ENCODE measurements around the gene SECISBP2L.

SECISBP2L gene

DNA sequence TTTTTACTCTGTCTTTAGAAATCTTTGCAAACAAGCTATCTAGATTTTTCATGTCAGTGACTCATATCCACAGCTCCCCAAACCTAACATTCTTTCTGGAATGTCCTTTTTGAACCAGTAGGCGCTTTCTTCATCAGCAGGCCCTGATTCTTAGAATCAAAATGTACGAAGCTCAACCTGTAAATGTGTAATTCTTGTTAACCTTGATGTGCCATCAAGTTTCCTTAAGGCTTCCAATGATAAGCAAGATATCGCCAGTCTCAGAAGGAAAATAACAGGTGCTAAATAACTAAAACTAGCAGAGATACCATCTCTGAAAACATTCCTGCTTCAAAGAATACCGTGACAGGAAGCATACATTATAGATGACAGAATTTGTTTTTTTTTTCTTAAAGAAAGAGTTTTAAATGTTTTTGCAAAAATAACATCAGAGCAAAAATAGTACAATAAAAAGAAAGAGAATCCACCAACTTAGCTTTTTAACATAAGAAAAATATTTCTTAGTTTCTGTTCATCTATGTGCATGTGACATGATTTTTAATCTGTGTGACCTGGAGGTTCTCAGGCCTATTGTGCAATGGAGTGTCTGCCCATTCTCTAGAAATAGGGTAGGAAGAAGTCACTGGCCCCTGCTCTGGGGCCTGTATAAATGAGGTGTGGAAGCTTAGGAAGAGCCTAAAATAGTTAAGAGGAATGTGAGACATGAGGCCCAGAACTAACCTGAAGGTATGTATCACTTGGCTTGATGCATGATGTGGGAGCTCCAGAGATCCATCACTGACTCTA lies 14.7 kb upstream of the SECISBP2L start:
- no peak for DNase-seq (ENCODE audit: extremely low spot score)
- ChIA-PET POLR2A (no interaction called here), CTCF (interaction anchor here (1.1 kb wide), 1 partner anchor 85 kb away, joined by 3 read pairs; no protein-coding TSS in a partner anchor)
- TF ChIP-seq HDGF (IDR thresholded peaks at IDR 0.05; ENCODE audit: borderline replicate concordance) (no peak), ZNF384 (IDR thresholded peaks at IDR 0.05) (no peak), LEF1 (IDR thresholded peaks at IDR 0.05; ENCODE audit: borderline replicate concordance) (no peak), CTBP1 (IDR thresholded peaks at IDR 0.05; ENCODE audit: borderline replicate concordance) (no peak), FOXA1 (IDR thresholded peaks at IDR 0.05) (no peak), TARDBP (IDR thresholded peaks at IDR 0.05) (no peak), BHLHE40 (IDR thresholded peaks at IDR 0.05; ENCODE audit: borderline replicate concordance) (no peak), NFRKB (IDR thresholded peaks at IDR 0.05) (no peak), FOXK2 (IDR thresholded peaks at IDR 0.05) (no peak), SP1 (IDR thresholded peaks at IDR 0.05) (no peak), SUZ12 (IDR thresholded peaks at IDR 0.05) (no peak), L3MBTL2 (conservative IDR thresholded peaks at IDR 0.05) (no peak), FOXM1 (IDR thresholded peaks at IDR 0.05; ENCODE audit: borderline replicate concordance) (no peak), ELF4 (IDR thresholded peaks at IDR 0.05) (no peak), PKNOX1 (IDR thresholded peaks at IDR 0.05) (no peak), ARNT (IDR thresholded peaks at IDR 0.05) (no peak)

DNA sequence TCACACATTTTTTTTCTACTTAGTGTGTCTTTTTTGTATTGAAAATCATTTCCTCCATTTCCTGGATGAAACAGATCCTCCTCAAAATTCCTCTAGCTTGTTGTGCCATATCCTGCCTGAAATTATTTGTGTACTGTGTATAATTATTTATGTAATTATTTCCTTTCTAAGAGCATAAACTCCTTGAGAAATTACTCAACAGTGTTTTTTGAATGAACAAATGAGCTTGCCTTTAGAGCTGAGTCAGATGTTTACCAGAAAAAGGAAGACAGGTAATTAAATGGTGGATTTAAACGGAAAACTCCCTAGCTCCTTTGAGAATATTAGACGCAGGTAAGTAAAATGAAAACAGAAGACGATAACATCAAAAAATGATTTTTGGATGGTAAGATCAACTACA lies 13.2 kb upstream of the SECISBP2L start:
- no peak for DNase-seq (ENCODE audit: extremely low spot score)
- TF ChIP-seq PKNOX1 (IDR thresholded peaks at IDR 0.05) (no peak), FOXM1 (IDR thresholded peaks at IDR 0.05; ENCODE audit: borderline replicate concordance) (no peak), SP1 (IDR thresholded peaks at IDR 0.05) (no peak), TARDBP (IDR thresholded peaks at IDR 0.05) (no peak), HDGF (IDR thresholded peaks at IDR 0.05; ENCODE audit: borderline replicate concordance) (no peak)
- ChIA-PET CTCF (no interaction called here), POLR2A (no interaction called here)

DNA sequence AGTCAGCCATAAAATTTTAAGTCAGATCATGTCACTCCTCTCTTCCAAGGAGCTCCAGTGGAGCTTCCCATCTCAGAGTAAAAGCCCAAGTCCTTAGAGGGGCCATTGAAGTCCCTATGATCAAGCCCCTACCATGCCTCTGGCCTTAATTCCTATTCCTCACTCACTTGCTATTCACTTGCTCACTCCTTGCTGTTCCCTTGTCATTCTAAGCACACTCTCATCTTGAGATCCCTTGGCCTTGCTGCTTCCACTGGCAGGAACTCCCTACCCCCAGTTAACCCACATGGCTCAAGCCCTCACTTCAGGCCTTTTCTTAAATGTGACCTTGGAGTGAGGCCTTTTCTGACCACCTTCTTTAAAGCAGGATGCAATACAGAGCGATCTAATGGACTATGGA lies 12.3 kb upstream of the SECISBP2L start:
- ChIA-PET POLR2A (no interaction called here), CTCF (no interaction called here)
- TF ChIP-seq FOXK2 (IDR thresholded peaks at IDR 0.05) (no peak), SP1 (IDR thresholded peaks at IDR 0.05) (no peak), CTBP1 (IDR thresholded peaks at IDR 0.05; ENCODE audit: borderline replicate concordance) (no peak), HDGF (IDR thresholded peaks at IDR 0.05; ENCODE audit: borderline replicate concordance) (no peak), SUZ12 (IDR thresholded peaks at IDR 0.05) (no peak), BHLHE40 (IDR thresholded peaks at IDR 0.05; ENCODE audit: borderline replicate concordance) (no peak), LEF1 (IDR thresholded peaks at IDR 0.05; ENCODE audit: borderline replicate concordance) (no peak), NFRKB (IDR thresholded peaks at IDR 0.05) (no peak), TARDBP (IDR thresholded peaks at IDR 0.05) (no peak), ZNF384 (IDR thresholded peaks at IDR 0.05) (no peak), PKNOX1 (IDR thresholded peaks at IDR 0.05) (no peak), ELF4 (IDR thresholded peaks at IDR 0.05) (no peak), FOXM1 (IDR thresholded peaks at IDR 0.05; ENCODE audit: borderline replicate concordance) (no peak), ARNT (IDR thresholded peaks at IDR 0.05) (no peak), L3MBTL2 (conservative IDR thresholded peaks at IDR 0.05) (no peak), FOXA1 (IDR thresholded peaks at IDR 0.05) (no peak)
- DNase-seq (ENCODE audit: extremely low spot score), result no peak

GRCh38 chr15:49055630-49056029 lies 9.4 kb upstream of the SECISBP2L start:
- no peak for DNase-seq (ENCODE audit: extremely low spot score)
- TF ChIP-seq SUZ12 (IDR thresholded peaks at IDR 0.05) (no peak), L3MBTL2 (conservative IDR thresholded peaks at IDR 0.05) (no peak), SP1 (IDR thresholded peaks at IDR 0.05) (no peak), BHLHE40 (IDR thresholded peaks at IDR 0.05; ENCODE audit: borderline replicate concordance) (no peak), ARNT (IDR thresholded peaks at IDR 0.05) (no peak), TARDBP (IDR thresholded peaks at IDR 0.05) (no peak), PKNOX1 (IDR thresholded peaks at IDR 0.05) (no peak), ZNF384 (IDR thresholded peaks at IDR 0.05) (no peak), FOXK2 (IDR thresholded peaks at IDR 0.05) (no peak), CTBP1 (IDR thresholded peaks at IDR 0.05; ENCODE audit: borderline replicate concordance) (no peak), HDGF (IDR thresholded peaks at IDR 0.05; ENCODE audit: borderline replicate concordance) (no peak), LEF1 (IDR thresholded peaks at IDR 0.05; ENCODE audit: borderline replicate concordance) (no peak), ELF4 (IDR thresholded peaks at IDR 0.05) (no peak)
- CTCF ChIA-PET, result no interaction called here
- POLR2A ChIA-PET, result no interaction called here

GRCh38 chr15:49052662-49053061 lies 6.4 kb upstream of the SECISBP2L start:
- no peak for DNase-seq (ENCODE audit: extremely low spot score)
- no peak for TF ChIP-seq FOXK2 (IDR thresholded peaks at IDR 0.05)
- no peak for TF ChIP-seq SP1 (IDR thresholded peaks at IDR 0.05)
- no peak for TF ChIP-seq FOXM1 (IDR thresholded peaks at IDR 0.05; ENCODE audit: borderline replicate concordance)
- TF ChIP-seq ZNF384 (IDR thresholded peaks at IDR 0.05), result no peak
- TF ChIP-seq ELF4 (IDR thresholded peaks at IDR 0.05), result no peak
- no peak for TF ChIP-seq TARDBP (IDR thresholded peaks at IDR 0.05)
- TF ChIP-seq NFRKB (IDR thresholded peaks at IDR 0.05), result no peak
- no peak for TF ChIP-seq BHLHE40 (IDR thresholded peaks at IDR 0.05; ENCODE audit: borderline replicate concordance)
- TF ChIP-seq CTBP1 (IDR thresholded peaks at IDR 0.05; ENCODE audit: borderline replicate concordance), result no peak
- TF ChIP-seq HDGF (IDR thresholded peaks at IDR 0.05; ENCODE audit: borderline replicate concordance), result no peak
- TF ChIP-seq FOXA1 (IDR thresholded peaks at IDR 0.05), result no peak
- TF ChIP-seq L3MBTL2 (conservative IDR thresholded peaks at IDR 0.05), result no peak
- TF ChIP-seq LEF1 (IDR thresholded peaks at IDR 0.05; ENCODE audit: borderline replicate concordance), result no peak
- no peak for TF ChIP-seq SUZ12 (IDR thresholded peaks at IDR 0.05)
- TF ChIP-seq ARNT (IDR thresholded peaks at IDR 0.05), result no peak
- TF ChIP-seq PKNOX1 (IDR thresholded peaks at IDR 0.05), result no peak
- POLR2A ChIA-PET, result no interaction called here
- CTCF ChIA-PET, result no interaction called here

Measured in HEK293T (cell line).